Panc1 (cell line): ENCODE measurements around the gene UCP2.

ENCODE experiments used
- TCF7L2 ChIP-seq: IDR thresholded peaks from 2 replicates; pipeline ENCODE4 v1.6.1; 2011; ENCODE audit warnings: mild to moderate bottlenecking, low read depth, low read length, inconsistent platforms
- TF ChIP-seq, protein P1 (sequence below): fragments of 450-650 bp; IDR thresholded peaks from 2 replicates; pipeline ENCODE4 v1.5.1; 2017; ENCODE audit warnings: mild to moderate bottlenecking
- TF ChIP-seq, protein P2 (sequence below), 2 experiments: IDR thresholded peaks; 2 replicates each; pipeline ENCODE4 v1.6.1; 2011 to 2012; ENCODE audit warnings: low read depth in 2 of 2, control low read depth in 1 of 2, low read length in 1 of 2, mild to moderate bottlenecking in 1 of 2, moderate library complexity in 1 of 2; ENCODE audit not compliant: insufficient read depth in 1 of 2

DNA sequence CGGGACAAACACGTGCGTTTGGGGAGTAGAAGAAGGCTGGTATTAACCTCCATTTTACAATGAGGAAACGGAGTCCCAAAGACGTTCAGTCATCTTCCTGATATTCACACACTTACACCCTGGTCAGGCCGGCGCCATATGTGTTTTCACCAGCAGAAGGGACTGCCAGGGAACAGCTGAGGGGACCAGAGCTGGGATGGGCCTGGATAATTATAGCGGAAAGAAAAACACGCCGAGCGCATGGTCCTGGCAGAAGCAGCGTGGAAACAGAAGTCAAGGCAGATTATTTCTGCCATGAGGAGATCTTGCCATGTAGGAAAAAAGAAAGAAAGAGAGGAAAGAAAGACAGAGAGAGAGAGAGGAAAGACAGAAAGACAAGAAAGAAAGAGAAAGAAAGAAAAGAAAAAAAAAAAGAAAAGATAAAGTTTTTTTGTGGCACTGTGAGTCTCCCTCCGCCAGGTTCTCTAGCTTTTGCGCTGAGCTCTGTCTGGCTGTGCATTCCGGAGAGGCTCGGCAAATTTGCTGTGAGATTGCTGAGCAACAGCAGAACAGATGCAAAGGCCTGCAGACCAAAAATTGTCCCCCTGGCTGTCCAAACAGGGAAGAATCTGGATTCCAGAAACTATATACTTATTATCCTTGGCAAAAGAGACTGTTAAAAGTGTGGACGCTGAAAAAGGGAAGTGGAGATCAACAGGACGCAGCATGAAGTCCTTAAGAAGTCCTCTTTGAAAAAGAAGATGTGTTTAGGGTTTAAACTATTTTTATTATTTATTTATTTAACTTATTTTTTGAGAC lies 1.3 kb upstream of the UCP2 start:
- TF ChIP-seq, protein P1, sequence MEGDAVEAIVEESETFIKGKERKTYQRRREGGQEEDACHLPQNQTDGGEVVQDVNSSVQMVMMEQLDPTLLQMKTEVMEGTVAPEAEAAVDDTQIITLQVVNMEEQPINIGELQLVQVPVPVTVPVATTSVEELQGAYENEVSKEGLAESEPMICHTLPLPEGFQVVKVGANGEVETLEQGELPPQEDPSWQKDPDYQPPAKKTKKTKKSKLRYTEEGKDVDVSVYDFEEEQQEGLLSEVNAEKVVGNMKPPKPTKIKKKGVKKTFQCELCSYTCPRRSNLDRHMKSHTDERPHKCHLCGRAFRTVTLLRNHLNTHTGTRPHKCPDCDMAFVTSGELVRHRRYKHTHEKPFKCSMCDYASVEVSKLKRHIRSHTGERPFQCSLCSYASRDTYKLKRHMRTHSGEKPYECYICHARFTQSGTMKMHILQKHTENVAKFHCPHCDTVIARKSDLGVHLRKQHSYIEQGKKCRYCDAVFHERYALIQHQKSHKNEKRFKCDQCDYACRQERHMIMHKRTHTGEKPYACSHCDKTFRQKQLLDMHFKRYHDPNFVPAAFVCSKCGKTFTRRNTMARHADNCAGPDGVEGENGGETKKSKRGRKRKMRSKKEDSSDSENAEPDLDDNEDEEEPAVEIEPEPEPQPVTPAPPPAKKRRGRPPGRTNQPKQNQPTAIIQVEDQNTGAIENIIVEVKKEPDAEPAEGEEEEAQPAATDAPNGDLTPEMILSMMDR: no peak
- TF ChIP-seq, protein P2, sequence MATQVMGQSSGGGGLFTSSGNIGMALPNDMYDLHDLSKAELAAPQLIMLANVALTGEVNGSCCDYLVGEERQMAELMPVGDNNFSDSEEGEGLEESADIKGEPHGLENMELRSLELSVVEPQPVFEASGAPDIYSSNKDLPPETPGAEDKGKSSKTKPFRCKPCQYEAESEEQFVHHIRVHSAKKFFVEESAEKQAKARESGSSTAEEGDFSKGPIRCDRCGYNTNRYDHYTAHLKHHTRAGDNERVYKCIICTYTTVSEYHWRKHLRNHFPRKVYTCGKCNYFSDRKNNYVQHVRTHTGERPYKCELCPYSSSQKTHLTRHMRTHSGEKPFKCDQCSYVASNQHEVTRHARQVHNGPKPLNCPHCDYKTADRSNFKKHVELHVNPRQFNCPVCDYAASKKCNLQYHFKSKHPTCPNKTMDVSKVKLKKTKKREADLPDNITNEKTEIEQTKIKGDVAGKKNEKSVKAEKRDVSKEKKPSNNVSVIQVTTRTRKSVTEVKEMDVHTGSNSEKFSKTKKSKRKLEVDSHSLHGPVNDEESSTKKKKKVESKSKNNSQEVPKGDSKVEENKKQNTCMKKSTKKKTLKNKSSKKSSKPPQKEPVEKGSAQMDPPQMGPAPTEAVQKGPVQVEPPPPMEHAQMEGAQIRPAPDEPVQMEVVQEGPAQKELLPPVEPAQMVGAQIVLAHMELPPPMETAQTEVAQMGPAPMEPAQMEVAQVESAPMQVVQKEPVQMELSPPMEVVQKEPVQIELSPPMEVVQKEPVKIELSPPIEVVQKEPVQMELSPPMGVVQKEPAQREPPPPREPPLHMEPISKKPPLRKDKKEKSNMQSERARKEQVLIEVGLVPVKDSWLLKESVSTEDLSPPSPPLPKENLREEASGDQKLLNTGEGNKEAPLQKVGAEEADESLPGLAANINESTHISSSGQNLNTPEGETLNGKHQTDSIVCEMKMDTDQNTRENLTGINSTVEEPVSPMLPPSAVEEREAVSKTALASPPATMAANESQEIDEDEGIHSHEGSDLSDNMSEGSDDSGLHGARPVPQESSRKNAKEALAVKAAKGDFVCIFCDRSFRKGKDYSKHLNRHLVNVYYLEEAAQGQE (IDR thresholded peaks at IDR 0.05; ENCODE audit: insufficient read depth in 1 of 2, low read depth in 2 of 2, low read length in 1 of 2): no peak
- TF ChIP-seq TCF7L2: no peak
